Ascending aorta (tissue), 2 donors: ENCODE results near the gene TAF9B. TPM values are rescaled to one million over a fixed set of nuclear protein-coding genes. Genes with fewer than 3 reads are reported as not detected.
"Not testable (repeated sequence)": the region's sequence is repeated elsewhere in the genome, so short reads cannot be mapped to it uniquely, and the experiment has no call there.

Experiments used
- DNase-seq, 2 donors: peaks; one replicate each; pipeline ENCODE4 v3.0.0-alpha.2; 2019; ENCODE audit warnings: low spot score in 2 of 2
- H3K27ac ChIP-seq, 2 donors: fragments of 200-600 bp; sonication (generic); one replicate each; pipeline ENCODE4 v1.5.1; 2016 to 2017; ENCODE audit warnings: mild to moderate bottlenecking in 1 of 2
- H3K27me3 ChIP-seq: fragments of 200-600 bp; sonication (generic); one replicate; pipeline ENCODE4 v1.5.1; 2017
- H3K36me3 ChIP-seq, 2 donors: fragments of 200-600 bp; sonication (generic); one replicate each; pipeline ENCODE4 v1.5.1; 2016
- H3K4me1 ChIP-seq, 2 donors: fragments of 200-600 bp; sonication (generic); one replicate each; pipeline ENCODE4 v1.5.1; 2016 to 2017; ENCODE audit warnings: mild to moderate bottlenecking in 1 of 2
- H3K4me3 ChIP-seq, 2 donors: fragments of 200-600 bp; sonication (generic); one replicate each; pipeline ENCODE4 v1.5.1; 2016 to 2017; ENCODE audit warnings: mild to moderate bottlenecking in 1 of 2
- H3K9me3 ChIP-seq, 2 donors: fragments of 200-600 bp; sonication (generic); one replicate each; pipeline ENCODE4 v1.5.1; 2016
- intact Hi-C: fragments of 100-400 bp; cut with DNase I; formaldehyde crosslinking; loops from one replicate; pipeline ENCODE4 v1.15.1; 2023
- total RNA-seq: library from RNA; depleted of rRNA; stranded (reverse); fragments of >200 nt; gene quantifications from one replicate; pipeline ENCODE4 v1.1.0, GENCODE V29; 2016
- TF ChIP-seq, protein P1 (sequence below), 3 experiments: fragments of 200-600 bp in 2 of 3; fragments of 450-650 bp in 1 of 3; sonication (generic) in 2 of 3; IDR thresholded peaks; one replicate each; pipeline ENCODE4 v1.5.1; 2016 to 2019; ENCODE audit warnings: antibody characterized with exemption in 3 of 3, mild to moderate bottlenecking in 1 of 3, moderate library complexity in 1 of 3

TAF9B gene
- total RNA-seq, 1 donor from 2014 or later, result 7.9 TPM

DNA sequence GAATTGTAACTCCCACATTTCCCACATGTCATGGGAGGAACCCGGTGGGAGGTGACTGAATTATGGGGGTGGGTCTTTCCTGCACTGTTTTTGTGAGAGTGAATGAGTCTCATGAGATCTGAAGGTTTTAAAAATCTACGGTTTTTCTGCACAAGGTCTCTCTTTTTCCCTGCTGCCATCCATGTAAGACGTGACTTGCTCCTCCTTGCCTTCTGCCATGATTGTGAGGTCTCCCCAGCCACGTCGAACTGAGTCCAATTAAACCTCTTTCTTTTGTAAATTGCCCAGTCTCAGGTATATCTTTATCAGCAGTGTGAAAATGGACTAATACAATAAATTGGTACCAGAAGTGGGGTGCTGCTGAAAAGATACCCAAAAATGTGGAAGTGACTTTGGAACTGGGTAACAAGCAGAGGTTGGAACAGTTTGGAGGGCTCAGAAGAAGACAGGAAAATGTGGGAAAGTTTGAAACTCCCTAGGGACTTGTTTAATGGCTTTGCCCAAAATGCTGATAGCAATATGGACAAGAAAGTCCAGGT lies 7.6 kb upstream of the TAF9B start:
- H3K9me3 ChIP-seq, result peaks cover 10 to 17% of the 10 kb centered on the region in 2 donors
- intact Hi-C loops, H3K27me3 ChIP-seq, H3K4me3 ChIP-seq, DNase-seq, H3K36me3 ChIP-seq, H3K4me1 ChIP-seq, H3K27ac ChIP-seq: not testable (repeated sequence)

DNA sequence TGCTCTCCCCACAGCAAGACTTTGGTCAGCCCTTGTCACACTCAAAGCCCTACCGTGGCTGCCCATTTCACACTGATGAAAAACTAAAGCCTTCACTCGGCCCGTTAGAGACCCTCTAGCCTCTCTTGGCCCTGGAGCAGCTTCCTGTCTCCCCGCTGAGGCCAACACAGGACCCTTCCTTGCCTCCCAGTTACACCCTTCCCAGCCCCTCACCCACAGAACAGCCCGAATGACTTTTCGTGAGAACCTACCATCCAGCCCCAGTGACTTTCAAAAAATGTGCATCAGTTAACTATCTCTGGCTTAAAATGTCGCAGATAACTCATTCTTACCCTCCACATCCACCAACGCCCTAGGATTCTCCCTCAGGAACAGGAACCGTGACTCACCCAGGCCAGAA lies 756 bp upstream of the TAF9B start:
- intact Hi-C loops, result no loop called here
- Histone ChIP-seq H3K9me3 (no peaks in the 10 kb centered on the region), H3K4me3 (peak overlapping the region in 1 of 2 donors; percentile 68), H3K4me1 (no peaks in the 10 kb centered on the region), H3K36me3 (no peaks in the 10 kb centered on the region), H3K27me3 (no peaks in the 10 kb centered on the region), H3K27ac (peak overlapping the region in 1 of 2 donors; percentile 84)
- DNase-seq, result no peak
- TF ChIP-seq, protein P1, sequence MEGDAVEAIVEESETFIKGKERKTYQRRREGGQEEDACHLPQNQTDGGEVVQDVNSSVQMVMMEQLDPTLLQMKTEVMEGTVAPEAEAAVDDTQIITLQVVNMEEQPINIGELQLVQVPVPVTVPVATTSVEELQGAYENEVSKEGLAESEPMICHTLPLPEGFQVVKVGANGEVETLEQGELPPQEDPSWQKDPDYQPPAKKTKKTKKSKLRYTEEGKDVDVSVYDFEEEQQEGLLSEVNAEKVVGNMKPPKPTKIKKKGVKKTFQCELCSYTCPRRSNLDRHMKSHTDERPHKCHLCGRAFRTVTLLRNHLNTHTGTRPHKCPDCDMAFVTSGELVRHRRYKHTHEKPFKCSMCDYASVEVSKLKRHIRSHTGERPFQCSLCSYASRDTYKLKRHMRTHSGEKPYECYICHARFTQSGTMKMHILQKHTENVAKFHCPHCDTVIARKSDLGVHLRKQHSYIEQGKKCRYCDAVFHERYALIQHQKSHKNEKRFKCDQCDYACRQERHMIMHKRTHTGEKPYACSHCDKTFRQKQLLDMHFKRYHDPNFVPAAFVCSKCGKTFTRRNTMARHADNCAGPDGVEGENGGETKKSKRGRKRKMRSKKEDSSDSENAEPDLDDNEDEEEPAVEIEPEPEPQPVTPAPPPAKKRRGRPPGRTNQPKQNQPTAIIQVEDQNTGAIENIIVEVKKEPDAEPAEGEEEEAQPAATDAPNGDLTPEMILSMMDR (IDR thresholded peaks at IDR 0.05), result no peak

DNA sequence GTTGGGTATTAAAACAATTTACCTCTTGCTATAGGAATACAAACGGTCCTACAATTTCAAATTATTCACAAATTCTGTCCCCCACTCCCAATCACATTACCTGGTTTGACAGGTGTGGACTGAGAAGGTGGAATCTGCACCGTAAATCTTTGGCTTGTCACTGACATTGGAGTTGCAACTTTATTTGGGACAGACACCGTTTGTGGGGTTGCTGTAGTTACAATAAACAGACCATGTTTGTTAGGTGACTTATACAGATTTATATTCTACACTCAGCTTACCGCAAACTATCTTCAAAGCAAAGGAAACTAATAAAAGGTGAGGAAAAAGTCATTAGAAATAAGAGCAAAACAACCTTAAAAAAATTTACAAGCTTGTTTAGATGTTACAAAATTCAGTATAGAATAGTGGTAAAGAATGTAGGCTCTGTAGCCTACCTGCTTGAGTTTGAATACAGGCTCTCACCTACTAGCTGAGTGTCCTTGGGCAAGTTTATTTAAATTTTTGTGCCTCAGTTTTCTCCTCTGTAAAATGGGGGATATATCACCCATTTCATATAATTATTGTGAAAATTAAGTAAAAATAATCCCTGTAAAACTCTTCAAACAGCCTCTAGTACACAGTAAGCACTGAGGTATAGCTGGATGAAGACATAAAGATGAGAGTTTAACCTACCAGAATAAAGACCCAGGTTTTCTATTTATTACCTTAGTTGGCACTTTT lies 6.1 kb downstream of the TAF9B start:
- Histone ChIP-seq H3K4me1 (no peaks in the 10 kb centered on the region), H3K4me3 (no peak overlapping the region), H3K27me3 (no peaks in the 10 kb centered on the region), H3K27ac (no peak overlapping the region), H3K9me3 (no peaks in the 10 kb centered on the region), H3K36me3 (peaks cover 0 to under 1% of the 10 kb centered on the region in 2 donors)
- DNase-seq, result no peak
- intact Hi-C loops, result no loop called here
- TF ChIP-seq, protein P1 (IDR thresholded peaks at IDR 0.05), result no peak

DNA sequence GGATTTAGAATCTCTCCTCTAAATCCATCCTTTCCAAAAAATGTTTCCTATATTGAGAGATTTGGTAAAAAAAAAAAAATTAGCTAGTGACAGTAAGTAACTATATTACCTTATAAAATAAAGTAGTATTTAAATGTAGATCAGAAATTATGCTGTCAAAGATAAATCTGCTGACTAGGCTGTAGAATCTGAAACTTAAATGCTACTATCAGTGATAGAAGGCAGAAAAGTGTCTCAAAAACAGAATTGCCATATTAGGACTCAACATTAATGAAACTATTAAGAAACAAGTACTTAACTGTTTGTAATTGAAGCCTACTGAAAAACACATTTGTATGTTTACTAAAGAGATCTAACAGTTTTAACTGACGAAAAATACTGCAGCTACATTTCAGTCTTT lies 8.3 kb downstream of the TAF9B start:
- no peak for DNase-seq
- Histone ChIP-seq H3K27ac (no peak overlapping the region), H3K36me3 (peaks cover 0 to 9% of the 10 kb centered on the region in 2 donors), H3K4me1 (no peaks in the 10 kb centered on the region), H3K9me3 (no peaks in the 10 kb centered on the region), H3K27me3 (no peaks in the 10 kb centered on the region), H3K4me3 (no peak overlapping the region)
- TF ChIP-seq, protein P1 (IDR thresholded peaks at IDR 0.05), result no peak
- intact Hi-C loops, result no loop called here

DNA sequence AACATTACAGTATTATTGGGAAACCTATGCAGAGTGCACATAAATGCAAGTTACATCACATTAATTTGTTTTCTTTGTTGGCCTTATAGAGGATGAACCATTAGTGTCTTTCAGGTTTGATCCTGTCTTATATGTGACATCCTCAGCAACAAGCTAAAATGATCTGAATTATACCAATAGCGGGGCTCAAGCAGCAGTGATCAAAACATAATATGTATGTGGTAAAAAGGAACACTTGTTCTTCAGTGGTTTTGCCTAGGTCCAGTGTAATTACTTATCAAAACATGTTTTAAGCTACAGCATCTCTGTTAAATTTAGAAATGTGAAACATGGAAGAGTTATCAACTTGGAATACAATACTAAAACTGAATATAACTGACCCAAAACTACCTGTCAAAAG lies 9.1 kb downstream of the TAF9B start:
- DNase-seq, result no peak
- H3K27me3 ChIP-seq, result no peaks in the 10 kb centered on the region
- no peaks in the 10 kb centered on the region for H3K4me1 ChIP-seq
- no peaks in the 10 kb centered on the region for H3K9me3 ChIP-seq
- intact Hi-C loops, result no loop called here
- H3K4me3 ChIP-seq, result no peak overlapping the region
- TF ChIP-seq, protein P1 (IDR thresholded peaks at IDR 0.05), result no peak
- H3K27ac ChIP-seq, result no peak overlapping the region
- H3K36me3 ChIP-seq, result peaks cover 0 to 11% of the 10 kb centered on the region in 2 donors

DNA sequence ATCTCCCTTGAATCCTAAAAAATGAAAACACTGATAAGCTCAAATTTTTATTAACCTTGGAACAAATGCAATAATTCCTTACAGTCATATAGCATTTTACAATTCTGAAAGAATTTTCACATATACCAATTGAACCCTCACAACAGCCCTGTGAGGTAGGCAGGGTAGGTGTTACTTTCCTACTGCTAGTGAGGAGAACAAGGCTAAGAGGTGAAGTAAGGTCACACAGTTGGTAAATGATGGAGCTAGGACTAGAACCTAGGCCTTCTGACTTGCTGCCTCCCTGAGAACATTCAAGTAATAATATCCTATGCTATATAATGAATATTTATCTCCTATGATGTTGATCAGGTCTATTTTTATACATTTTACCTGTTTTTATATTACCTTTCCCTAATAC lies 9.7 kb downstream of the TAF9B start:
- Histone ChIP-seq H3K27me3 (no peaks in the 10 kb centered on the region), H3K4me1 (no peaks in the 10 kb centered on the region), H3K4me3 (no peak overlapping the region), H3K9me3 (no peaks in the 10 kb centered on the region), H3K36me3 (peaks cover 0 to 18% of the 10 kb centered on the region in 2 donors), H3K27ac (no peak overlapping the region)
- intact Hi-C loops, result no loop called here
- TF ChIP-seq, protein P1 (IDR thresholded peaks at IDR 0.05), result no peak
- no peak for DNase-seq

DNA sequence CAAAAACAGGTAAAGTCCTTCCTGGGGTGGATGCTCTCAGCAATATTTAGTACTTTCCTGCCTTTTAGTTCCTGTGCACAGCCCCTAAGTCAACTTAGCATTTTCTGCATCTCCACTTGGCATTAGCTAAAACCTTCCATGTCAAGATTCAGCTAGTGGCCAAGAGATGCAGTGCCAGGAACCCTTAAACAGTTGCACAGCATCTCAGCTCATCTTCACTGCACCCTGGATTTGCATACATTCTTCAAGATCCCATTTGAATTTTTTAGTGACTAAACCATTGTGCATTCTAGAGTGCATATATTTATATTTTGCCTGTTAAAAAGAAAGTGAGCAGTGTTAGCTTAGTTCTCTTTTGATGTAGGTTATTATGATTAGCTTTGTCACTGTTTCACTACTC lies 13.7 kb downstream of the TAF9B start:
- peaks cover 3 to 41% of the 10 kb centered on the region in 2 donors for H3K36me3 ChIP-seq
- H3K4me3 ChIP-seq, DNase-seq, H3K9me3 ChIP-seq, H3K27me3 ChIP-seq, H3K27ac ChIP-seq, intact Hi-C loops, H3K4me1 ChIP-seq: not testable (repeated sequence)
